ENCODE results near the gene TAS2R43. TPM values are rescaled to one million over a fixed set of nuclear protein-coding genes. Genes with fewer than 3 reads are reported as not detected.
"Not testable (repeated sequence)": the region's sequence is repeated elsewhere in the genome, so short reads cannot be mapped to it uniquely, and the experiment has no call there.

Gene TAS2R43
- total and polyA plus RNA-seq, 7 donors, result 0.09 to 0.36 TPM; not detected in 5

- Histone ChIP-seq H3K4me3 (no peak overlapping the region), H3K27me3 (ENCODE audit: insufficient read depth in 3 of 3, low read length in 2 of 3) (no peaks in the 10 kb centered on the region), H3K4me1 (no peaks in the 10 kb centered on the region), H3K36me3 (ENCODE audit: insufficient read depth in 1 of 2, low read depth in 1 of 2) (no peaks in the 10 kb centered on the region), H3K9me3 (no peaks in the 10 kb centered on the region), H3K27ac (no peak overlapping the region)
- no peak for TF ChIP-seq CTCF (IDR thresholded peaks at IDR 0.05)
- 66 to 89% (median 74%) methylated on average over 3 of the region's 3 CpGs for WGBS, 3 donors
- DNase-seq (no peak), ATAC-seq (peak in 2 of 4 donors; percentile 67 to 93)
- intact Hi-C loops (cut with DNase I), result no loop called here
Observed at GRCh38 chr12:11059041-11059440, 33.1 kb downstream of the TAS2R43 start.

- WGBS, 3 donors, result 93 to 96% (median 95%) methylated on average over 2 of the region's 2 CpGs
- Histone ChIP-seq H3K36me3 (ENCODE audit: insufficient read depth in 1 of 2, low read depth in 1 of 2) (no peaks in the 10 kb centered on the region), H3K27ac (no peak overlapping the region), H3K9me3 (peaks cover 8% of the 10 kb centered on the region), H3K4me1 (no peaks in the 10 kb centered on the region), H3K4me3 (no peak overlapping the region), H3K27me3 (ENCODE audit: insufficient read depth in 3 of 3, low read length in 2 of 3) (no peaks in the 10 kb centered on the region)
- intact Hi-C loops (cut with DNase I), result no loop called here
- ATAC-seq (no peak), DNase-seq (no peak)
- no peak for TF ChIP-seq CTCF (IDR thresholded peaks at IDR 0.05)
Observed at GRCh38 chr12:11055306-11055705, 36.8 kb downstream of the TAS2R43 start.

- ATAC-seq; H3K9me3 ChIP-seq; intact Hi-C loops (cut with DNase I); H3K4me1 ChIP-seq; H3K27me3 ChIP-seq (ENCODE audit: insufficient read depth in 3 of 3, low read length in 2 of 3); H3K4me3 ChIP-seq; H3K27ac ChIP-seq; DNase-seq: not testable (repeated sequence)
- H3K36me3 ChIP-seq (ENCODE audit: insufficient read depth in 1 of 2, low read depth in 1 of 2), result peaks cover 0 to 18% of the 10 kb centered on the region in 2 donors
- 95 to 96% (median 96%) methylated on average over 7 of the region's 7 CpGs for WGBS, 3 donors
Observed at GRCh38 chr12:11049806-11050531, 42.1 kb downstream of the TAS2R43 start.

- H3K4me3 ChIP-seq; intact Hi-C loops (cut with DNase I); H3K27me3 ChIP-seq (ENCODE audit: insufficient read depth in 3 of 3, low read length in 2 of 3); H3K4me1 ChIP-seq; H3K27ac ChIP-seq; H3K9me3 ChIP-seq; DNase-seq; ATAC-seq: not testable (repeated sequence)
- 66 to 98% (median 73%) methylated on average over 2 of the region's 2 CpGs for whole genome bisulfite sequencing, 3 donors
- peaks cover 0 to 15% of the 10 kb centered on the region in 2 donors for H3K36me3 ChIP-seq (ENCODE audit: insufficient read depth in 1 of 2, low read depth in 1 of 2)
Observed at GRCh38 chr12:11041366-11041765, 50.7 kb downstream of the TAS2R43 start.

Other genes starting within 250 kb of the TAS2R43 start
- gene PRR4, start 242.8 kb downstream of the TAS2R43 start, total RNA-seq, result 1 to 10 TPM; 1.0 to 3.9 (median 2.7) TPM
- gene PRR4, start 242.8 kb downstream of the TAS2R43 start, polyA plus RNA-seq, result 10 to 100 TPM in 1 of 3 donors, 1 to 10 TPM in 2; 2.6 to 11.7 (median 4.3) TPM
- 1 to 10 TPM; 3.0 to 6.1 (median 4.4) TPM for gene PRH1, start 208.1 kb downstream of the TAS2R43 start, total RNA-seq
- 1 to 10 TPM in 2 of 3 donors, under 1 TPM in 1; 0.59 to 3.0 (median 1.2) TPM for gene PRH1, start 208.1 kb downstream of the TAS2R43 start, polyA plus RNA-seq
- under 1 TPM in 3 of 4 donors, not detected in 1; 0.13 to 0.36 (median 0.28) TPM for gene TAS2R13, start 182.8 kb downstream of the TAS2R43 start, total RNA-seq
- gene TAS2R13, start 182.8 kb downstream of the TAS2R43 start, polyA plus RNA-seq, result under 1 TPM in 1 of 3 donors, not detected in 2; 0.08 TPM
- not detected for gene PRH2, start 163.1 kb downstream of the TAS2R43 start, total RNA-seq
- not detected for gene PRH2, start 163.1 kb downstream of the TAS2R43 start, polyA plus RNA-seq
- under 1 TPM; 0.30 to 0.68 (median 0.59) TPM for gene TAS2R14, start 153.1 kb downstream of the TAS2R43 start, total RNA-seq
- gene TAS2R14, start 153.1 kb downstream of the TAS2R43 start, polyA plus RNA-seq, result under 1 TPM; 0.18 to 0.85 (median 0.66) TPM
- under 1 TPM in 3 of 4 donors, not detected in 1; 0.29 to 0.99 (median 0.39) TPM for gene TAS2R50, start 105.4 kb downstream of the TAS2R43 start, total RNA-seq
- gene TAS2R50, start 105.4 kb downstream of the TAS2R43 start, polyA plus RNA-seq, result under 1 TPM in 1 of 3 donors, not detected in 2; 0.14 TPM
- gene TAS2R20, start 94.0 kb downstream of the TAS2R43 start, total RNA-seq, result under 1 TPM; 0.21 to 0.42 (median 0.25) TPM
- under 1 TPM in 2 of 3 donors, not detected in 1; 0.10 to 0.20 TPM for gene TAS2R20, start 94.0 kb downstream of the TAS2R43 start, polyA plus RNA-seq
- under 1 TPM; 0.34 to 0.86 (median 0.66) TPM for gene TAS2R19, start 69.7 kb downstream of the TAS2R43 start, total RNA-seq
- under 1 TPM; 0.08 to 0.21 (median 0.18) TPM for gene TAS2R19, start 69.7 kb downstream of the TAS2R43 start, polyA plus RNA-seq
- under 1 TPM; 0.34 to 0.81 (median 0.47) TPM for gene TAS2R31, start 60.9 kb downstream of the TAS2R43 start, total RNA-seq
- under 1 TPM; 0.13 to 0.18 (median 0.15) TPM for gene TAS2R31, start 60.9 kb downstream of the TAS2R43 start, polyA plus RNA-seq
- under 1 TPM in 3 of 4 donors, not detected in 1; 0.23 to 0.51 (median 0.24) TPM for gene TAS2R46, start 30.0 kb downstream of the TAS2R43 start, total RNA-seq
- gene TAS2R46, start 30.0 kb downstream of the TAS2R43 start, polyA plus RNA-seq, result under 1 TPM in 1 of 3 donors, not detected in 2; 0.04 TPM
- gene TAS2R30, start 42.3 kb upstream of the TAS2R43 start, total RNA-seq, result 1 to 10 TPM in 1 of 4 donors, under 1 TPM in 3; 0.25 to 1.1 (median 0.78) TPM
- gene TAS2R30, start 42.3 kb upstream of the TAS2R43 start, polyA plus RNA-seq, result under 1 TPM in 2 of 3 donors, not detected in 1; 0.03 to 0.08 TPM
- 10 to 100 TPM; 18.3 to 20.2 (median 18.5) TPM for gene SMIM10L1, start 78.9 kb upstream of the TAS2R43 start, total RNA-seq
- gene SMIM10L1, start 78.9 kb upstream of the TAS2R43 start, polyA plus RNA-seq, result 10 to 100 TPM; 11.5 to 18.2 (median 15.8) TPM
- gene TAS2R42, start 94.6 kb upstream of the TAS2R43 start, total RNA-seq, result not detected
- gene TAS2R42, start 94.6 kb upstream of the TAS2R43 start, polyA plus RNA-seq, result not detected
- not detected for gene PRB3, start 177.4 kb upstream of the TAS2R43 start, total RNA-seq
- gene PRB3, start 177.4 kb upstream of the TAS2R43 start, polyA plus RNA-seq, result not detected
- not detected for gene PRB4, start 218.1 kb upstream of the TAS2R43 start, total RNA-seq
- gene PRB4, start 218.1 kb upstream of the TAS2R43 start, polyA plus RNA-seq, result not detected

Data from psoas muscle (tissue), 8 donors.